ENCODE data around the gene CIB1.
"Not testable (repeated sequence)": the region's sequence is repeated elsewhere in the genome, so short reads cannot be mapped to it uniquely, and the experiment has no call there.

CIB1 gene

DNA sequence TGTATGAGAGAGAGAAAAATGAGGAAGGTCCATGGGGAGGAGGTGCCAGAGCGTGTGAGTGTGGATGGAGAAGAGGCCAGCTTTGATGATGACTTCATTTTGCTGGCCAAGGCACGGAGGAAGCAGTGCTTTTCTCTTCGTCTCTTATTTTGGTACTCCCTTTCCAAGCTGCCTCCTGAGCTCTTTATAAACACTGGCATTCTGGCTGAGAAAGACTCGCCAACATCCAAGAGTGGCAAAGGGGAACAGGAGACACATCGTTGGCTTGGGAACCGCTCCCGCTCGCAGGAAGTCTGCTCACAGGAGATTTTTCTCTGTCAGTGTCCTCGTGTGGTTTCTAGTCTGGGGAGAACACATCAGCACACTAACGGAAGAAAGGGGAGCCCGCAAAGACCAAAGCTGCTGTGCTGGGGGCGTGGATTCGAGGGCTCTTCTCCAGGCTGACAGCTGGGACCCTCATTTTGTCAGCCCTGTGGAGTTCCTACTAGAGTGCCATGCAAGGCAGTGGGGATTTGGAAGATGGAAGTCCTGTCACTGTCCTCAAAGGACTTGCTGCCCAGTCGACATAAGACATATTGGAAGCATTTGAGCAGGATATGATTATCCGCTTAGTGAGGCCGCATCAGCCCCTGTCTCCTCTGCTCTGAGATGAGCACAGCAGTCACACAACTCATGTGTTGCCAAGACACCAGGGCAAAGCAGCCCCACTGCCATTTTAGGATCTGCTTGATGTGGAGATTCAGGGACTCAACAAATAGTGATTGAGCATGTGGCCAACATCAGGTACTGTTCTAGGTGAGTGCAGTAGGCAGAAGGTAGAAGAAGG is 40.6 kb downstream of the CIB1 start:
- no peak for DNase-seq (ENCODE audit: low read depth in 2 of 2)

DNA sequence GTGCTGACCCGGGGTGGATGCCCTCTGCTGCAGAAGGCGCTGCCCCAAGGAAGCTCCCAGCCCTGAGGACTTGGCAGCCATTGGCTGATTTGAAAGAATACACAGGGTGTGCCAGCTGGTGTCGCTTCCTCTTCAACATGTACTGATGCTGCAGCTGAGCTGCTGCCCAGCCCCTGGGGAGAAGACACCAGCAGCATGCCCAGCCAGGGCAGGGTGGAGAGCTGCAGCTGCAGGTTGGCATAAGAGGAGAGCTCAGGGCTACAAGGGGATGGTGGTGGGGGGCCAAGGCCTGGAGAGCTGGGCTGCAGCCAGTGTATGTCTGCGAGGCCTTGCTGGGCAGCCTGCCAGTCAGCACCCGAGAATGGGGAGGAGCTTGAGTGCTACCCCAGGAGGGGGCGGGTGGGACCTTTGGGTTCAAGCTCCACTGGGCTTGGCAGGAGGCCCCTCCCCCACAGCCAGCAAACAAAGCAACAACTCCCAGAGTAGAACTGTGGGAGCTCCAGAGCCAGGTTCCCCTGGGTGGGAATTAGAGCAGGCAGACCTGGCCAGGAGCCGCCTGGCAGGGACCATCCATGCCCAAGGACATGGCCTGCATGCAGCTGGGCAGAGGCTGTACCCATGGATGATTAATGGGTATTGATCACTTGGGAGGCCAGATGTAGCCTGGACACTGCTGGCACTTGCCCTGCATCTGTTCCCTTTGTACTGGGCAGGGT is 41.8 kb downstream of the CIB1 start:
- no peak for DNase-seq (ENCODE audit: low read depth in 2 of 2)

DNA sequence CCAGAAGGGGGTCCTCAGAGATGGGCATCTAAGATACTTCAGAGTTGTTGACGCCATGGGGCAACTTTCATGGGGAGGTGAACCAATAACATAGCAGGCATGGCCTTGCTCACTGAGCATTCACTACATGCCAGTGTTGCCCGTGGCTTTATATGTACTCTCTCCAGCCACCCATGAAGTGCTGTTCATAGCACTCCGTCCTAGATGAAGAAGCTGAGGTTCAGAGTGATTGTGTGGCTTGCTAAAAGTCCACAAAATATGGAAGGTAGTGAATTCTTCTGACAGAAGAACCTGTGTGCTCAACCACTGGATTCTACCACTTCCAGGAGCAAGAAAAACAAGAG is 42.4 kb downstream of the CIB1 start:
- DNase-seq (ENCODE audit: low read depth in 2 of 2): no peak

DNA sequence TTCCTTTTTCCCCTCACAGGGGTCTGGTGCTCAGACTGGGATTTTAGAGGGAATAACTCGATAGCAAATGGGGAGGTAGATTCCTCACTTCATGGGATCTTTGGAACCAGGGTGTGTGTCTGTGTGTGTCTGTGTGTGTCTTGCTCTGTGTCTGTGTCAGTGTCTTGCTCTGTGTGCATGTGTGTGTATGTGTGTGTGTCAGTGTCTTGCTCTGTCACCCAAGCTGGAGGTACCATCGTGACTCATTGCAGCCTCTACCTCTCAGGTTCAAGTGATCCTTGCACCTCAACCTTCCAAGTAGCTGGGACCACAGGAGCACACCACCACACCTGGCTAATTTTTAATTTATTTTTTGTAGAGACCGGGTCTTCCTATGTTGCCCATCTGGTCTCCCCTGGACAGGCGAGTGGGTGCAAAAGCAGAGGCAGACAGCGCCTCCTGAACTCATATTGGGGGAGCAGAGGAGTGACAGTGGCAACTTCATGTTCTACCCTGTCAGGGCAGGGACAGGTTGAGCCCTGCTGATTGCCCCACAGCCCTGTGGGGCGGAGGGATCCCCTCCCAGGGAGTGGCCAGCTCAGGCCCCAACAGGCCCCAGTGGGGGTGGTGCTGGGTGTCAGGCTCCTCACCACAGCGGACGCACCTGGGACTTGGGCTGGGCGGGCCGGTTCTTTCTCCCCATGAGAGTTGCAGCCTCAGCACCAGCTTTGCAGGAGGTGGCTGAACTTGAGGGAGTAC is 43.0 kb downstream of the CIB1 start:
- no peak for DNase-seq (ENCODE audit: low read depth in 2 of 2)

DNA sequence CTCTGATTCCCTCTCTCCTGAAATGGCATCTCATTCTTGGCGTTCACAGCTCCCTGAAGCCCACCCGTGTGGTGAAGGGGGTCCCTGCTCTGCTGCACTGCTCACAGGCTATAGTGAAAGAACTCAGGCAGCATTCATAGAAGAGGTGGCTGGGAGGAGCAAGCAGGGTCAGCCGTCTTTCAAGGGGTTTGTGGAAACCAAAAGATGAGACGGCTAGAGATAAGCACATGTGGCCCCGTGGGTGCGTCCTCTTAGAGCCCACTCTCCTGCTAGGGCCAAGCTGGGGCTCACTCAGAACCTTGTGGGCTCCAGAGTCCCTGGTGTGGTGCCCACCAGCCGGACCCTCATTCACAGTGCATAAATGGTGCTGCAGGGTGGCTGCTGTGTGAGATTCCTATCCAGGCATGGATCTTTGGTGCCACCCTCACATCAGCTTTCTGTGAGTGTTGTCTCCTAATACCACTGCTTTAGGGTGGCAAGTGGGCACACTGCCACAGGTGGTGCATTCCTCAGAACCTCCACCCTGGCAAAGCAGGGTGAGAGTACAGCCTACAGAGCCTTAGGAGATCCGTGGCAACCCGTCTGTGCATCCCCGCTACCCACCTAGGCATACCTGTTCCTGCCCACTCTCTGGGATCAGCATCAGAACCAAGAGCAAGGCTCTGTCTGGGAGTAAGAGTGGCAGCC is 43.8 kb downstream of the CIB1 start:
- no peak for DNase-seq (ENCODE audit: low read depth in 2 of 2)

DNA sequence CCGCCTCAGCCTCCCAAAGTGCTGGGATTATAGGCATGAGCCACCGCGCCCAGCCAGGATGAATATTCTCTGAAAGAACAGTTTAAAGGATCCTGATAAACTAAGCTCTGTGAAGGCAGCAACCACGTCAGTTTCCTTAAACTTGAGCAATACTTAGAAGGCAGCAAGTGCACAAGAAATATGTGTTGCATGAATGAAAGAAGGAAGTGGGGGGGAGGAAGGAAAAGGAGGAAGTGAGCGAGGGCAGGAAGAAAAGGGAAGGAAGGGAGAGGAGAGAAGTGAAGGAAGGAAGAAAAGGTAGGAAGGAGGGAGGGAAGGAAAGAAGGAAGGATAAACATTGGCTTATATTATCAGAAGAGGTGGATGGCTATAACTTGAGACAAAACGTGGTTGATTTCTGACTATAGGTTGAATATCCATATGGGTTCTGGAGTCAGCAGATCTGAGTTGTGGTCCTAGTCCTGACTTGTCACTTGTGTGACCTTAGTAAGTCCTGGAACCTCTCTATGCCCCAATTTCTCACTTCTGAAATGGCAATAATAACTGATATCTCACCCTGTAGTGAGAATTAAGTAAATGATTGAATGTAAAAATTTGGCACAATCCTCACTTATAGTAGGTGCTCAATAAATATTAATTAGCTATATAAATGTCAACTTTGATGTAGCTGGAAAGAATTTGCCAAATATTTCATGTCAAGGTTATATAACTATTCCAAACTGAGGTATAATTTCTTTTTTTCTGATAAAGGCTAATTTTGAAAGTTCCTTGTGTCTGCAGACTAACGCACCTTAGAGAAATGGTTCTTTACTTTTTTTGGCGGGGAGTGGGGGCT is 44.6 kb downstream of the CIB1 start:
- no peak for DNase-seq (ENCODE audit: low read depth in 2 of 2)

DNA sequence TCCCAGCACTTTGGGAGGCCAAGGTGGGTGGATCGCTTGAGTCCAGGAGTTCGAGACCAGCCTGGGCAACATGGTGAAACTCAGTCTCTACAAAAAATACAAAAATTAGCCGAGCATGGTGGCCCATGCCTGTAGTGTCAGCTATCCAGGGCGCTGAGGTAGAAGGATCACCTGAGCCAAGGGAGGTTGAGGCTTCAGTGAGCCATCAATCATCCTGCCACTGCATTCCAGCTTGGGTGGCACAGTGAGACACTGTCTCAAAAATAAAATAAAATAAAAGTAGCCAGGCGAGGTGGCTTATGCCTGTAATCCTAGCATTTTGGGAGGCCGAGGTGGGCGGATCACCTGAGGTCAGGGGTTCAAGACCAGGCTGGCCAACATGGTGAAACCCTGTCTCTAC is 45.7 kb downstream of the CIB1 start:
- not testable (repeated sequence) for DNase-seq (ENCODE audit: low read depth in 2 of 2)

DNA sequence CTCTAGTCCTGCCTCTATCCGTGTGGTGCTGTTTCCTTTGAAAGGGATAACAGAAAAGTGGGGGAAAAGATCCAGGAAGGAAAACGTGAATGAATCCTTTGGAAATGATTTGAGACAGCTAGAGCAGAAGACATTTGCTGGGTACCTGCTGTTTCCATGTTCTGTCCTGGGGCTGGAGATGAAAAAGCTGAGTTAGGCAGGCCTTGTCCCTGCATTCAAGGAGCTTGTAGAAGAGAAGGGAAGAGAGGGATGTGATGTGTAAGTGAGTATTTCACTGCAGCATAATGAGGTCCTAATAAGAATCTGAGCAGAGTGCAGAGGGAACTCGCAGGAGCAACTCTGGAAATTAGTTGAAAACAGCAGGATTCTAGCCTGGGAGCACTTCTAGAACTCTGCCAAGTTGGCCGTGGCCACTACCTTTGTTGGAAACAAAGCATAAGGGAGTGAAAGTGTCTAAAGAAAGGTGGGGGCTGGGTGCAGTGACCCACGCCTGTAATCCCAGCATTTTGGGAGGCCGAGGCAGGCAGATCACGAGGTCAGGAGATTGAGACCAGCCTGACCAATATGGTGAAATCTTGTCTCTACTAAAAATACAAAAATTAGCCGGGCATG is 46.4 kb downstream of the CIB1 start:
- DNase-seq (ENCODE audit: low read depth in 2 of 2): no peak

DNA sequence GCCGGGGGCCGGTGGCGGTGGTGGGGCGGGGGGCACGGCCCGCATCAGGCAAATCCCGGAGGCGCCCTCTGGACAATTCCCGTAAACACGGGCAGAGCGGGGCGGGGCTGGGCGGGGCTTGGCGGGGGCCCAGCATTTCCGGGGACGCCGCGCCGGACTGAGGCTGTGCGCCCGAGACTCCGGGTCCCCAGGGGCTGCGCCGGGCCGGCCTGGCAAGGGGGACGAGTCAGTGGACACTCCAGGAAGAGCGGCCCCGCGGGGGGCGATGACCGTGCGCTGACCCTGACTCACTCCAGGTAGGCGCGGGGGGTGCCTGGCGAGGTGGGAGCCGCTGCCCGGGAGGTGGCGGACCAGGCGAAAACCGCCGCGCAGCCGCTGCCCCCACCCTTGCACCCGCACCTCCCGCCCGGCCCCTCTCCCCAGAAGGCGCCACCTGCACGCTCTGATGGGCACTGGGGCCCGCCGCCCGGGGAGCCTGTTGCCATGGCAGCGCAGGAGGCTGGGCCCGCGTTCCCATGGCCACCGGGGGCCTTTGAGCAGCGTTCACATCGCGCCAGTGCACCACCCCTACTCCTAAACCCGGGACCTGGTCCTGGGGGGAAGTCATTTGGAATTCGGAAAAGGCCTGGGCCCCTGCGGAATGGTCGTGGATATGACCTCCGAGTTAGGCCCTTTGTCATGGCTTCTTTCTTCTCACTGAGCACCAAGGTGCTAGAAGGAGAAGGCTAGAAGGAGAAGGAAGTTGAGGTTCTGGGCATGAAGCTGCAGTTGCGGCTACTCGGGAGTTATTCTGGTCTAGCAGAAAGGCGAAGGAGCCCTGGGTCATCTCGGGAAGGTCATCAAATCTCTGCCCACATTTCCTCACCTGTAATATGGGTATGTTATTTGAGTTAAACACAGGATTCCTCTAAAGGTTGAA is 48.7 kb downstream of the CIB1 start:
- no peak for DNase-seq (ENCODE audit: low read depth in 2 of 2)

DNA sequence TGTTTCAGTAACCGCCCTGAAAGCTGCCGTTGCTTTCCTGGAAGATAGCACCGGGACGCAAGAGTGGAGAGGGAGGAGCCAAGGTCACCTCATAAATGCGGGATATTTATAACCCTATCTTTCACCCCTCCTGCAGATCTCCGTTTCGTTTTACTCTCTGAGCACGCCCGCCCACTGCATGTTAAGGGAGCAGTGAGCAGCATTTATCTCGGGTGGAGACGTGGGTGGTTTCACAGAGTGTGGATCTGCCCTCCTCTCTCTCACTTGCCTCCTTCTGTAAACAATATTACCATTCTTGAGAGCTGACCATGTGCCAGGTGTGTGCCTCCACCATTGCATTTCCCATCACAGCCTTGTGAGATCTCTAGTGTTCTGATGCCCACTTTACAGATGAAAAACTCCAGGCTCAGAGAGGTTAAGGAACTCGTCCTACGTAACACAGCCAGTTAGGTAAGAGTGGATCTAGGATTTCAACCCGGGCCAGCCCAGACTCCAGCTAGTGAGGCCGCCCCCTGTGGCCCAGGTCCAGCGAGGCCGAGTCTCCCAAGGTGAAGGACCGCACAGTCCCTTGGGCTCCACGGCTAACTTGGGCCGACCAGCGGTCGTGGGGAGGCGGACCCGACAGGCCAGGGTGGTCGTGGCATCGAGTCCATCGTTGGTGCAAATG is 49.5 kb downstream of the CIB1 start:
- DNase-seq (ENCODE audit: low read depth in 2 of 2): no peak

DNA sequence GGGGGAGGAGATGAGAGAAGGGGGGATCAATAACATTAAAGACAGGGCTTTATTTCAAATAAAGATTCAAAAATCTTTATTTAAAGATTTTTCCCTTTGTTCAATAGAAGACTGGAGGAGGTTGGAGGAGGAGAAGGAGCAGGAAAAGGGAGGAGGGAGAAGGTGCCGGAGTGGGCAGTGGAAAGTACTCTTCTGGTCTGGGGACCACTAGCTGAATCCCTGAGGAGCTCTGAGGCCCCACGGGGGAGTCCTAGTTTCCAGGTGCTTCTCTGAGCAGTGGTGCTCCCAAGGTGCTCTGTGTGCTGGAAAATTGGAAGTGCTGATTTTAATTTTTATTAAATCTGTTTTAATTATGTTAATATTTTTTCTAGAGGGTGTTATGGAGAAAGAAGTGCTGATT is 52.0 kb downstream of the CIB1 start:
- no peak for DNase-seq (ENCODE audit: low read depth in 2 of 2)
